MM.1S (cell line): ENCODE data around the gene SLIT2.

Source experiments
- CTCF ChIP-seq: fragments of 300-600 bp; sonication (generic); IDR thresholded peaks from 2 replicates; pipeline ENCODE4 v1.5.1; 2016; ENCODE audit warnings: antibody characterized with exemption, low read length, mixed read lengths
- EZH2 ChIP-seq: fragments of 300-600 bp; sonication (generic); optimal IDR thresholded peaks from 2 replicates; pipeline ENCODE3; 2017; ENCODE audit warnings: low read depth, mild to moderate bottlenecking, antibody characterized with exemption, low read length, mixed read lengths
- EZH2phosphoT487 ChIP-seq: fragments of 300-600 bp; sonication (generic); IDR thresholded peaks from 2 replicates; pipeline ENCODE4 v1.6.1; 2018; ENCODE audit warnings: antibody characterized with exemption, low read length

- TF ChIP-seq CTCF (no peak), EZH2phosphoT487 (no peak), EZH2 (no peak)
Measured at GRCh38 chr4:20262221-20262620, 10.5 kb downstream of the SLIT2 start.
